Activated CD4-positive, alpha-beta T cell treated with anti-CD3 and anti-CD28 coated beads for 1 hour (primary cell): ENCODE data around the gene RNASE12.
"Not testable (repeated sequence)": the region's sequence is repeated elsewhere in the genome, so short reads cannot be mapped to it uniquely, and the experiment has no call there.

Source experiments
- DNase-seq: peaks from one replicate; pipeline ENCODE4 v3.0.0-alpha.2; 2020

The RNASE12 gene

GRCh38 chr14:20613094-20614037 is 22.2 kb upstream of the RNASE12 start:
- DNase-seq = peak; percentile 75

- no peak for DNase-seq
Observed at GRCh38 chr14:20612403-20612802, 21.2 kb upstream of the RNASE12 start.

GRCh38 chr14:20611277-20611676 is 20.1 kb upstream of the RNASE12 start:
- no peak for DNase-seq

GRCh38 chr14:20610002-20610765 is 19.0 kb upstream of the RNASE12 start:
- peak; percentile 52 for DNase-seq

- peak; percentile 37 for DNase-seq
Observed at GRCh38 chr14:20609215-20610001, 18.2 kb upstream of the RNASE12 start.

- DNase-seq = no peak
Observed at GRCh38 chr14:20608383-20609110, 17.4 kb upstream of the RNASE12 start.

GRCh38 chr14:20607617-20608016 is 16.4 kb upstream of the RNASE12 start:
- no peak for DNase-seq

GRCh38 chr14:20606902-20607242 is 15.7 kb upstream of the RNASE12 start:
- DNase-seq = no peak

GRCh38 chr14:20606190-20606901 is 15.2 kb upstream of the RNASE12 start:
- DNase-seq = no peak

- no peak for DNase-seq
Observed at GRCh38 chr14:20603813-20604690, 12.9 kb upstream of the RNASE12 start.

- DNase-seq = no peak
Observed at GRCh38 chr14:20602583-20602982, 11.4 kb upstream of the RNASE12 start.

GRCh38 chr14:20601522-20601921 is 10.3 kb upstream of the RNASE12 start:
- no peak for DNase-seq

GRCh38 chr14:20597108-20597507 is 5.9 kb upstream of the RNASE12 start:
- no peak for DNase-seq

- not testable (repeated sequence) for DNase-seq
Observed at GRCh38 chr14:20595726-20596125, 4.5 kb upstream of the RNASE12 start.

GRCh38 chr14:20592574-20592973 is 1.4 kb upstream of the RNASE12 start:
- DNase-seq = no peak

- DNase-seq = no peak
Observed at GRCh38 chr14:20587489-20588154, 3.6 kb downstream of the RNASE12 start, which contains the start of gene RNASE11. Gene RNASE11 (minus strand): TSS chr14:20588001.

GRCh38 chr14:20583908-20584307 is 7.3 kb downstream of the RNASE12 start:
- DNase-seq = no peak

- no peak for DNase-seq
Observed at GRCh38 chr14:20583142-20583541, 8.0 kb downstream of the RNASE12 start.

- DNase-seq = no peak
Observed at GRCh38 chr14:20580242-20580641, 10.9 kb downstream of the RNASE12 start.
